ENCODE measurements around the gene ANKRD17. TPM values are rescaled to one million over a fixed set of nuclear protein-coding genes. Genes with fewer than 3 reads are reported as not detected.
A peak's percentile ranks its signal among the peaks of the same experiment; 100 is the strongest.

ANKRD17 gene
- total and polyA plus RNA-seq, 9 of the 15 experiments (the other 6 are each of a cell fraction or from before 2014, with no cell fraction given) = 25.5 to 86.9 (median 52.2) TPM

DNA sequence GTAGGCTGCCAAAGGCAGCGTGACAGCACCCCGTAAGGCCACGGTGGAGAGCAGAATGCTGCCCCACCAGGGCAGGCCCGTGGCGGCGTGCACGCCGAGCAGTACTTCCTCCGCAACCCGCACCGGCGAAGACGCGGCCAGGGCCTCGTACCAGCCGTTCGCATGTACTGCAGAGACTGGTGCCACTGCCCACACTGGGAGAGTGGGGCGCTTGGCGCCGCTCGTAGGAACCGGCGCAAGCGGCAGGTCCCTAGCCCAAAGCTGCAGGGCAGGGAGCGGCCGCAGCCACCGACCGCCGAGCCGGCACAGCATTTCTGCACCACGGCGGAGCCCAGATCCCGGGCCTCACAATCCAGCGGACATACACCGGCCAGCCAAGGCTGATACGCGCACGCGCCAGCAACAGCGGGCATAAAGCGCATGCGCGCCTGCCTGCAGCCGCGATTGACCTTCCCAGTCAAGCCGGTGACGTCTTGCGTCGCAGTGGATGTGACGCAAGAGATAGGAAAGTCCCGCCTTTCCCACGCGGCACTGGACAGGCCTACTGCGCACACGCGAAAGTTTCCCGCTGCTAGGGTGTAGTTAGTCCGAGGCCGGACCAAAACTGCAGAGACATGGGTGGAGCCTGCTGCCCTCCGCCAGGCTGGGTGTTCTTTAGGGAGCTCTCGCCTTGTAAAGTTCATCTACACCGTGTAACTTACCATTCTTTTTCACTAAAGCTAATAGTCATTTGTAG lies 189.1 kb downstream of the ANKRD17 start, which contains the start of gene COX18 (continued):
- peak; percentile 82 for TF ChIP-seq NR2C2 (CRISPR knock-in tag; IDR thresholded peaks at IDR 0.05)
- peak; percentile 82 for TF ChIP-seq NR2C2 (tag; IDR thresholded peaks at IDR 0.05)
- TF ChIP-seq, protein P1, sequence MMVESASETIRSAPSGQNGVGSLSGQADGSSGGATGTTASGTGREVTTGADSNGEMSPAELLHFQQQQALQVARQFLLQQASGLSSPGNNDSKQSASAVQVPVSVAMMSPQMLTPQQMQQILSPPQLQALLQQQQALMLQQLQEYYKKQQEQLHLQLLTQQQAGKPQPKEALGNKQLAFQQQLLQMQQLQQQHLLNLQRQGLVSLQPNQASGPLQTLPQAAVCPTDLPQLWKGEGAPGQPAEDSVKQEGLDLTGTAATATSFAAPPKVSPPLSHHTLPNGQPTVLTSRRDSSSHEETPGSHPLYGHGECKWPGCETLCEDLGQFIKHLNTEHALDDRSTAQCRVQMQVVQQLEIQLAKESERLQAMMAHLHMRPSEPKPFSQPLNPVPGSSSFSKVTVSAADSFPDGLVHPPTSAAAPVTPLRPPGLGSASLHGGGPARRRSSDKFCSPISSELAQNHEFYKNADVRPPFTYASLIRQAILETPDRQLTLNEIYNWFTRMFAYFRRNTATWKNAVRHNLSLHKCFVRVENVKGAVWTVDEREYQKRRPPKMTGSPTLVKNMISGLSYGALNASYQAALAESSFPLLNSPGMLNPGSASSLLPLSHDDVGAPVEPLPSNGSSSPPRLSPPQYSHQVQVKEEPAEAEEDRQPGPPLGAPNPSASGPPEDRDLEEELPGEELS (CRISPR knock-in tag; IDR thresholded peaks at IDR 0.05; ENCODE audit: borderline replicate concordance) = no peak; the same call in 1 of the 2 replicates
- TF ChIP-seq NR2F6 (CRISPR knock-in tag; IDR thresholded peaks at IDR 0.05) = no peak
- TF ChIP-seq, protein P2, sequence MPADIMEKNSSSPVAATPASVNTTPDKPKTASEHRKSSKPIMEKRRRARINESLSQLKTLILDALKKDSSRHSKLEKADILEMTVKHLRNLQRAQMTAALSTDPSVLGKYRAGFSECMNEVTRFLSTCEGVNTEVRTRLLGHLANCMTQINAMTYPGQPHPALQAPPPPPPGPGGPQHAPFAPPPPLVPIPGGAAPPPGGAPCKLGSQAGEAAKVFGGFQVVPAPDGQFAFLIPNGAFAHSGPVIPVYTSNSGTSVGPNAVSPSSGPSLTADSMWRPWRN (IDR thresholded peaks at IDR 0.05; ENCODE audit: low read depth) = no peak
- peak in 1 of 2 experiments; percentile 78; a peak in 2 of 4 replicates for TF ChIP-seq HDAC1 (IDR thresholded peaks at IDR 0.05)
- TF ChIP-seq, protein P3, sequence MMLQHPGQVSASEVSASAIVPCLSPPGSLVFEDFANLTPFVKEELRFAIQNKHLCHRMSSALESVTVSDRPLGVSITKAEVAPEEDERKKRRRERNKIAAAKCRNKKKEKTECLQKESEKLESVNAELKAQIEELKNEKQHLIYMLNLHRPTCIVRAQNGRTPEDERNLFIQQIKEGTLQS (IDR thresholded peaks at IDR 0.05) = peak; percentile 91
- TF ChIP-seq, protein P3 (CRISPR knock-in tag; conservative IDR thresholded peaks at IDR 0.05) = 0 out of 2 replicates have a peak, but pooled peaks have one; percentile 66
- peak; percentile 74 for TF ChIP-seq GABPA (tag; conservative IDR thresholded peaks at IDR 0.05; ENCODE audit: low read depth)
- 0 out of 2 replicates have a peak, but pooled peaks have one; percentile 19 for TF ChIP-seq ZNF282 (CRISPR knock-in tag; IDR thresholded peaks at IDR 0.05)
- TF ChIP-seq TSC22D4 (tag; IDR thresholded peaks at IDR 0.05) = no peak
- 0 out of 4 replicates have a peak, but pooled peaks of 1 of the 2 experiments have one; percentile 14 for TF ChIP-seq RCOR1 (IDR thresholded peaks at IDR 0.05; ENCODE audit: borderline replicate concordance in 1 of 2, low read depth in 2 of 2, low read length in 2 of 2)
- 0 out of 2 replicates have a peak, but pooled peaks have one; percentile 80 for TF ChIP-seq ZNF12 (CRISPR knock-in tag; IDR thresholded peaks at IDR 0.05)
- peak; percentile 79 for TF ChIP-seq C11orf30 (IDR thresholded peaks at IDR 0.05; ENCODE audit: low read depth)
- TF ChIP-seq, protein P4, sequence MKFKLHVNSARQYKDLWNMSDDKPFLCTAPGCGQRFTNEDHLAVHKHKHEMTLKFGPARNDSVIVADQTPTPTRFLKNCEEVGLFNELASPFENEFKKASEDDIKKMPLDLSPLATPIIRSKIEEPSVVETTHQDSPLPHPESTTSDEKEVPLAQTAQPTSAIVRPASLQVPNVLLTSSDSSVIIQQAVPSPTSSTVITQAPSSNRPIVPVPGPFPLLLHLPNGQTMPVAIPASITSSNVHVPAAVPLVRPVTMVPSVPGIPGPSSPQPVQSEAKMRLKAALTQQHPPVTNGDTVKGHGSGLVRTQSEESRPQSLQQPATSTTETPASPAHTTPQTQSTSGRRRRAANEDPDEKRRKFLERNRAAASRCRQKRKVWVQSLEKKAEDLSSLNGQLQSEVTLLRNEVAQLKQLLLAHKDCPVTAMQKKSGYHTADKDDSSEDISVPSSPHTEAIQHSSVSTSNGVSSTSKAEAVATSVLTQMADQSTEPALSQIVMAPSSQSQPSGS (CRISPR knock-in tag; IDR thresholded peaks at IDR 0.05) = peak; percentile 99
- TF ChIP-seq FOXJ2 (tag; IDR thresholded peaks at IDR 0.05) = no peak
- TF ChIP-seq CCAR2 (IDR thresholded peaks at IDR 0.05; ENCODE audit: low read depth, low read length) = no peak
- peak; percentile 83 for TF ChIP-seq HCFC1 (IDR thresholded peaks at IDR 0.05; ENCODE audit: low read depth, low read length)
- TF ChIP-seq NR4A1 (CRISPR knock-in tag; IDR thresholded peaks at IDR 0.05) = 0 out of 2 replicates have a peak, but pooled peaks have one; percentile 8
- 0 out of 2 replicates have a peak, but pooled peaks have one; percentile 34 for TF ChIP-seq NR4A1 (tag; IDR thresholded peaks at IDR 0.05)
- TF ChIP-seq POLR2G (IDR thresholded peaks at IDR 0.05; ENCODE audit: low read depth, low read length) = peak; percentile 98
- no peak for TF ChIP-seq FOXA1 (IDR thresholded peaks at IDR 0.05; ENCODE audit: borderline replicate concordance)
- peak; percentile 72 for TF ChIP-seq PRPF4 (IDR thresholded peaks at IDR 0.05; ENCODE audit: insufficient read depth, low read depth, low read length, poor library complexity, severe bottlenecking)
- TF ChIP-seq ZNF583 (CRISPR knock-in tag; IDR thresholded peaks at IDR 0.05) = 0 out of 2 replicates have a peak, but pooled peaks have one; percentile 67
